Measurements from ENCODE around the gene IL17F. TPM values are rescaled to one million over a fixed set of nuclear protein-coding genes. Genes with fewer than 3 reads are reported as not detected.

IL17F gene
- total RNA-seq, 1 donor from 2014 or later: not detected

GRCh38 chr6:52260634-52261033, 16.3 kb upstream of the IL17F start:
- Histone ChIP-seq H3K4me3 (ENCODE audit: insufficient read depth, low read depth, low read length) (no peak overlapping the region), H3K27ac (ENCODE audit: low read depth, low read length) (no peak overlapping the region), H3K79me2 (ENCODE audit: insufficient read depth, low read length) (no peaks in the 10 kb centered on the region), H4K20me1 (ENCODE audit: insufficient read depth, low read length) (no peaks in the 10 kb centered on the region), H3K9ac (ENCODE audit: low read length) (no peak overlapping the region), H3K36me3 (ENCODE audit: insufficient read depth, low read length) (peaks cover 12% of the 10 kb centered on the region), H3K4me1 (ENCODE audit: insufficient read depth, low read length) (peaks cover 2% of the 10 kb centered on the region), H3K27me3 (ENCODE audit: insufficient read depth, low read length) (no peaks in the 10 kb centered on the region), H3K4me2 (ENCODE audit: low read length) (no peak overlapping the region), H2AFZ (ENCODE audit: low read depth, low read length) (no peak overlapping the region), H3K9me3 (ENCODE audit: insufficient read depth, low read depth, low read length) (no peaks in the 10 kb centered on the region)
- H3K9me3 Mint-ChIP-seq (ENCODE audit: unreplicated experiment): peaks cover 2% of the 10 kb centered on the region
- no peaks in the 10 kb centered on the region for H3K27me3 Mint-ChIP-seq (ENCODE audit: low read depth, unreplicated experiment)
- no peak for TF ChIP-seq EZH2 (IDR thresholded peaks at IDR 0.05; ENCODE audit: insufficient read depth, low read length)
- no peak for TF ChIP-seq CTCF (IDR thresholded peaks at IDR 0.05; ENCODE audit: insufficient read depth, low read depth, low read length)
- FAIRE-seq: no peak
- no peak overlapping the region for H3K4me3 Mint-ChIP-seq (ENCODE audit: unreplicated experiment)
- H3K27ac Mint-ChIP-seq (ENCODE audit: unreplicated experiment): no peak overlapping the region
- H3K4me1 Mint-ChIP-seq (ENCODE audit: low read depth, unreplicated experiment): no peaks in the 10 kb centered on the region
- DNase-seq (ENCODE audit: low read depth): no peak
- peaks cover 2% of the 10 kb centered on the region for H3K36me3 Mint-ChIP-seq (ENCODE audit: low read depth, unreplicated experiment)

- FAIRE-seq (no peak), DNase-seq (ENCODE audit: low read depth) (no peak)
- Histone ChIP-seq H4K20me1 (ENCODE audit: insufficient read depth, low read length) (no peaks in the 10 kb centered on the region), H3K27ac (ENCODE audit: low read depth, low read length) (no peak overlapping the region), H2AFZ (ENCODE audit: low read depth, low read length) (no peak overlapping the region), H3K9me3 (ENCODE audit: insufficient read depth, low read depth, low read length) (no peaks in the 10 kb centered on the region), H3K79me2 (ENCODE audit: insufficient read depth, low read length) (no peaks in the 10 kb centered on the region), H3K36me3 (ENCODE audit: insufficient read depth, low read length) (no peaks in the 10 kb centered on the region), H3K4me1 (ENCODE audit: insufficient read depth, low read length) (no peaks in the 10 kb centered on the region), H3K9ac (ENCODE audit: low read length) (no peak overlapping the region), H3K4me3 (ENCODE audit: insufficient read depth, low read depth, low read length) (no peak overlapping the region), H3K27me3 (ENCODE audit: insufficient read depth, low read length) (peaks cover 9% of the 10 kb centered on the region), H3K4me2 (ENCODE audit: low read length) (no peak overlapping the region)
- H3K4me1 Mint-ChIP-seq (ENCODE audit: low read depth, unreplicated experiment): no peaks in the 10 kb centered on the region
- TF ChIP-seq CTCF (IDR thresholded peaks at IDR 0.05; ENCODE audit: insufficient read depth, low read depth, low read length): no peak
- TF ChIP-seq EZH2 (IDR thresholded peaks at IDR 0.05; ENCODE audit: insufficient read depth, low read length): no peak
- H3K27me3 Mint-ChIP-seq (ENCODE audit: low read depth, unreplicated experiment): peaks cover 20% of the 10 kb centered on the region
- H3K27ac Mint-ChIP-seq (ENCODE audit: unreplicated experiment): no peak overlapping the region
- no peak overlapping the region for H3K4me3 Mint-ChIP-seq (ENCODE audit: unreplicated experiment)
- no peaks in the 10 kb centered on the region for H3K36me3 Mint-ChIP-seq (ENCODE audit: low read depth, unreplicated experiment)
- H3K9me3 Mint-ChIP-seq (ENCODE audit: unreplicated experiment): peaks cover 8% of the 10 kb centered on the region
Measured at GRCh38 chr6:52255434-52255833, 11.1 kb upstream of the IL17F start.

- Histone ChIP-seq H3K27me3 (ENCODE audit: insufficient read depth, low read length) (peaks cover 12% of the 10 kb centered on the region), H2AFZ (ENCODE audit: low read depth, low read length) (no peak overlapping the region), H3K79me2 (ENCODE audit: insufficient read depth, low read length) (no peaks in the 10 kb centered on the region), H3K4me3 (ENCODE audit: insufficient read depth, low read depth, low read length) (no peak overlapping the region), H3K9me3 (ENCODE audit: insufficient read depth, low read depth, low read length) (no peaks in the 10 kb centered on the region), H3K9ac (ENCODE audit: low read length) (no peak overlapping the region), H3K27ac (ENCODE audit: low read depth, low read length) (no peak overlapping the region), H3K4me2 (ENCODE audit: low read length) (no peak overlapping the region), H4K20me1 (ENCODE audit: insufficient read depth, low read length) (no peaks in the 10 kb centered on the region), H3K36me3 (ENCODE audit: insufficient read depth, low read length) (no peaks in the 10 kb centered on the region), H3K4me1 (ENCODE audit: insufficient read depth, low read length) (no peaks in the 10 kb centered on the region)
- Mint-ChIP-seq H3K36me3 (ENCODE audit: low read depth, unreplicated experiment) (no peaks in the 10 kb centered on the region), H3K4me3 (ENCODE audit: unreplicated experiment) (no peak overlapping the region), H3K4me1 (ENCODE audit: low read depth, unreplicated experiment) (no peaks in the 10 kb centered on the region), H3K9me3 (ENCODE audit: unreplicated experiment) (peaks cover 8% of the 10 kb centered on the region), H3K27me3 (ENCODE audit: low read depth, unreplicated experiment) (peaks cover 23% of the 10 kb centered on the region), H3K27ac (ENCODE audit: unreplicated experiment) (no peak overlapping the region)
- no peak for FAIRE-seq
- TF ChIP-seq EZH2 (IDR thresholded peaks at IDR 0.05; ENCODE audit: insufficient read depth, low read length): no peak
- no peak for TF ChIP-seq CTCF (IDR thresholded peaks at IDR 0.05; ENCODE audit: insufficient read depth, low read depth, low read length)
- no peak for DNase-seq (ENCODE audit: low read depth)
Measured at GRCh38 chr6:52254731-52255378, 10.6 kb upstream of the IL17F start.

Data from astrocyte (in vitro differentiated cells and primary cell).